Stimulated activated CD8-positive, alpha-beta memory T cell treated with anti-CD3 and anti-CD28 coated beads, Interleukin-4, amount 100 ng/mL, for 4 hours (primary cell): Measurements from ENCODE around the gene TMEM151A.
A peak's percentile ranks its signal among the peaks of the same experiment; 100 is the strongest.
"Not testable (repeated sequence)": the region's sequence is repeated elsewhere in the genome, so short reads cannot be mapped to it uniquely, and the experiment has no call there.

Experiments used
- DNase-seq, 2 donors: peaks; one replicate each; pipeline ENCODE4 v3.0.0-alpha.2; 2020; ENCODE audit warnings: low read depth in 2 of 2, low spot score in 1 of 2

The TMEM151A gene

DNA sequence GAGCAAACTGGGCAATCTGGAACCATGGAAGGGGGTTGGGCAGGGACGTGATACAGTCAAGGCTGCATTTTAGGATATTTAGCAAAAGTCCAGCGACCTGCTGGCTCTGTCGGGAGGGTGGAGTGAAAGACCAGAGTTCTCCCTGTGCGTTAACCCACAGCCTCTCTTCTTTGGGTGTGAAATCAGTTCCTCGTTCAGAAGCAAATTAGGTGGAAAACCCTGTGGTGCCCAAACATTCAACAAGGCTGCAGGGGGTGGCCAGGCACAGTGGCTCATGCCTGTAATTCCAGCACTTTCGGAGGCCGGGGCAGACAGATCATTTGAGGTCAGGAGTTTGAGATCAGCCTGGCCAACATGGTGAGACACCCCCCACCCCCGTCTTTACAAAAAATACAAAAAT is 5.9 kb downstream of the TMEM151A start:
- no peak for DNase-seq

GRCh38 chr11:66299186-66299585 is 7.5 kb downstream of the TMEM151A start:
- DNase-seq, result no peak

GRCh38 chr11:66302656-66303055 is 11.0 kb downstream of the TMEM151A start:
- DNase-seq, result no peak

GRCh38 chr11:66309475-66309874 is 17.8 kb downstream of the TMEM151A start:
- no peak for DNase-seq

- no peak for DNase-seq
These were observed 18.6 kb downstream of the TMEM151A start for GRCh38 chr11:66310324-66310723.

GRCh38 chr11:66310803-66311440 is 19.2 kb downstream of the TMEM151A start:
- DNase-seq, result not testable (repeated sequence)

DNA sequence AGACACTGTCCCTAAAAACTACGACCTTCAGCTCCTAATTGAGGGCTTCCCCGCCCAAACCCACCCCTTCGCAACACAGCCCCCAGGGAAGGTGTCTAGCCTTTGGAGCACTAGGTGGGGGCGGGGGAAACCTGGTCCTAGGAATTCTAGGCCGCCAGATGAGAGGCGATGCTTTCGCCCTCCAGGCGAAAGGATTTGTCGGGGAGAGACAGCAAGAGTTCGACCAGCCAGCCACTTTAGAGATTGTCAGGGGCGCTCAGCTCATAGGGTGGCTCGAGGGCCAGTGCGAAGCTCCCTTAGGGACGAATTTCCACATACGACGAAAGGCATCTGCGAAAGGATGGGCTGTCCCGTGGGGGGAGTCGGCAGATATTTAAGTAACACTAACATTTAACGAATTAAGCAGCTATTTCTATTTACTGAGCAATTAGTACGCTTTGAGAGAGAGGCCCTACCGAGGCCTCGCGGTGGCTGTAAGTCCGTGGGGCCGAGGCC is 19.8 kb downstream of the TMEM151A start:
- no peak for DNase-seq

- DNase-seq, result peak; percentile 97 to 98
These were observed 20.4 kb downstream of the TMEM151A start for GRCh38 chr11:66311965-66312548.

DNA sequence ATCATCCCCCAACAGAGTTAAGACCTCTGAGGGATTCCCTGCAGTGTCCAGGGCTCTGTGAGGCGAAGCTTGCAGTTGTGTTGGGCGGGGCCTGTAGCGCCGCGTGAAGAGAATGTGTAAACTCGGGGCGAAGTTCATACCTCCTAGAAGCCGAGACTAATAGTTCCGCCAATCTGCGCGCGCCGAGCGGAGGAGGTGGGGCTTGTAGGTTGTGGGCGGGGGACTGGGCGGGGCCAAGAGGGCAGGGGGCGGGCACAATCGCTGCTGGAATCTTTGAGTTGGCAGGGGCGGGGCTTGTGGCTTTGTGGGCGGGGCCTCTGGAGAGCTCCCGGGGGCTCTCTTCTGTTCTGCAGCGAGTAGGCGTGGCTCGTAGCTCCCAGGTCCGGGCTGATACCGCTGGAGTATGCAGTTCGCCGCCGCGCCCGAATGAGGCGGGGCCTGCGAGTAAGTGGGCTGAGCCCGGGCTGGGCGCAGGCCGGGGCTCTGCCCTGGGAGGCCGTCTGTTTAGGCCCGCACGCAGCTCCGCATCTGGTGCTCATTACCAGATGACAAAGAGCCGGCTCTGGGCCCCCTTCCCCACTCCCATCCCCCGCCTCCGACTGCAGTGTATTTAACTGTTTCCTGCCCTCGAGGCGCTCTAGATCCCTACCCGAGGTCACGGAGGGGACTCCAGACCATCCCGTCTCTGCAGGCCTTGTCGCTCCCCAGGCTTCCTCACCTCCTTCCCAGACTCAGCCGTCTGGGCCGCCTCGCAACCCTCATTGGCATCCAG is 21.0 kb downstream of the TMEM151A start:
- peak; percentile 93 to 97 for DNase-seq

- no peak for DNase-seq
These were observed 21.9 kb downstream of the TMEM151A start for GRCh38 chr11:66313321-66314185.

DNA sequence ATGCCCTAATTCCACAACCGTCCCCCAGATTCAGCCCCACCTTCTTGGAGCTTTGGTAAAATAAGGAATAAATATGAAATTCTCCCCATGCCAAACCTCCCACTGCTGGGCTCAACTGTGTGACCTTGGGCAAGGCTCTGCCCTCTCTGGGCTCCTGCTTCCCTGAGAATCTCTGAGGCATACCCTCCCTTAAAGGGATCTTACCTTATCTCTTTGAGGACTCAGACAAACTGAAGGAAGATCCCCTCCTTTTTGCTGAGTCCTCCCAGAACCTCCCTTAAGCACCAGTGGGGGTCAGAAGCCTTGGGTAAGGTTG is 22.4 kb downstream of the TMEM151A start:
- no peak for DNase-seq

DNA sequence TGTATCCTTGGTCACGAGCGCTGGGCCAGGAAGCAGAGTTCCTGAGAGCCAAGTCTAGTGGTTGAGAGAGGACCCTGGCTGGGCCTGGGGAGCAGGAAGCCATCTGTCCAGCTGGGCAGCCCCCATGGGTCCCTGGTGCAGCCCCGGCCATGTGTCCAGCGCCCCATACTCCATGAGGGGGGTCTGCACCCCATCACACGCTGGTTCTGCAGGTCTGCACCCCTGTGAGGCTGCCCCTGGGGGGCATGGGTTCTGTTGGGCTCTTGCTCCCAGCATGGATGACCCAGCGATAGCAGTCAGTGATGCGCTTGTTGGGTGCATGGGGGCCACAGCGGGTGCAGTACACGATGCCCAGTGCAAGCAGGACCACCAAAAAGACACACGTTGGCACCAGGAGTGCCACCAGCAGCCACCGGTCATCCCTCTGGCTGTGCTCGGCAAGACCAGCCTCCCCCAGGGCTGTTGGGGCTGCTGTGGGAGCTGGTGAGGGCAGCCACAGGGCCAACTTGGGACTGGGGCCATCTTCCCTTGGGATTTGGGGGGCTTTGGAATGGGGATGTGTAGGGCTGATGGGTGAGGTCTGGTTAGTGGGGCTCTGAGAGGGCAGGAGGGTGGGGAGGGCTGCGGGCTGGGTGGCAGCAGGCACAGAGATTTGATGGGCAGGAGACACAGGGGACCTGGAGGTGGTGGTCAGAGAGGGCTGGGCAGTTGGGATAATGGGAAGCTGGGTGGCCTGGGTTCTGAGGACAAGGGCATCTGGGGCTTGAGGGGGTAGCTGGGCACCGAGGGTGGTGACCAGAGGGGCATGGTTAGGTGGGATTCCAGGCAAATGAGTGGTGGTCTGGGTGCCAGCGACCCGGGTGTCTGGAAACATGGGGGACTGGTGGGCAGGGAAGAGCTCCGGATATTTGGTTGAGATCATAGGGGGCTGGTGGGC is 23.1 kb downstream of the TMEM151A start:
- DNase-seq, result no peak

DNA sequence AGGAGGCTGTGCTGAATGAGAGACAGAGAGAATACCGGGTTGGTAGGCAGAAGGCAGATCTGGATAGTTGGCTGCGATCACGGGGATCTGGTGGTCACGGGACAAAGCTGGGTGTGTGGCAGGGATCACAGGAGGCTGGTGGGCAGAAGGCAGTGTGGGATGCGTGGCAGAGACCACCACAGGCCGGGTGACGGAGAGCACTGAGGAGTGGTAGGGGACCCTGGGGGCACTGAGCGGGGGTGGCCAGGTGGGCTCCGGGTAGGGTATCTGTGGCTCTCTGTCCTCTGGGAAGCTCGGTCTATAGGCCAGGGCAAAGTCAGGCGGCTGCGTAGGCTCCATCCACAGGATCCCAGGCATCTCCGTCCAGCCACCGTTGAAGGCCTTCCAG is 23.8 kb downstream of the TMEM151A start:
- no peak for DNase-seq

DNA sequence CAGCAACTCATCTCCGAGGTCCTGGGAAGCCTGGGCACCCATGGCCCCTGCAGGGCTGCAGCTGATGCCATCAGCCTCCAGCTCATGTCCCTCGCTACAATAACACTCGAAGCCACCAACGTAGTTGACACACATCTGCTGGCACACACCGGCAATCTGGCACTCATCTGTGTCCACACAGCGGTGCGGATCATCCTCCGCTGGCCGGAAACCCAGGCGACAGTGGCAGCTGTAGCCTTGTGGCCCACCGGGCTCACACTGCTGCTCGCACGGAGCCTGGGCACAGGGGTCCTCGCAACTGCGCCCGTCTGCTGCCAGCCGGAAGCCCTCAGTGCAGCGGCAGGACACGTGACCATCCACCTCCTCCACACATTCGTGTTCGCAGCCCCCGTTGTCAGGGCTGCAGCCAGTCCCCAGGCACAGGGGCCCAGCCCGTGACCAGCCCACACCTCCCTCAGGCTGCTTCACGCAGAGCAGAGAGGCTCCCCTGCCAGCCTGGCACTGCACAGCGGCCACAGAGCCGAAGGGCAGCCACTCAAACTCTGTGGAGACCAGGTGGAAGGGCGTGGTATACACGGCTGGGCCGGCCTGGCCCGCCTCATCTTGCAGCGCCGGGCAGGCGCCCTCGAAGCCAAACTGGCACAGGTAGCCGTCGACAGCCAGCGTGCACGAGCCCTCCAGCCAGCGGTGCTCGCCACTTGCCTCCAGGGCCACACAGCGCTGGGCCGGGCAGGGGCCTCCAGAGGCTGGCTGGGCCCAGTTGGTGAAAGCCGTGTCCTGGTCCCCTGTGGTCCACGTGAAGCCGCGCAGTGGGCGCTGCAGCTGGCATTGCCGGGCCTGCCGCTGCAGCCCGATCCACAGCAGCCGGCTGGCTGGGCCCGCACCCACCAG is 24.5 kb downstream of the TMEM151A start:
- no peak for DNase-seq

DNA sequence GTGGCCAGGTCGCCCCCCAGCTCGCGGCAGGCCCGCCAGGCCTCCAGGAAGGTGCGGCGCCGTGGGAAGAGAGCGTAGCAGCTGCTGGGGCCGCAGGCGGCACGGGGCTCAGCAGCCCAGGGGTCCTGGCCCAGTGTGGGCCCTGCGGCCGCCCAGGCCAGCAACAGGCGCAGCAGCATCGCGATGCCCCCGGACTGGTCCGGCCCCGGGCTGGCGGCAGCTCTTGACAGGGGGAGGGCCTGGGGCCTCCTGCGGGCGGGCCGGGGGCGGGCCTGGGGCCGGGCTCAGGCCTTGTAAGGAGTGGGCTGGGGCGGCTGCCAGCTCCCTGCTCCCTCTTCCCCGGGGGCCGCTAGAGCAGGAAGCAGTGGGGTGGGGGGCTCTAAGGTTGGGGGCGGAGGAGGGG is 25.2 kb downstream of the TMEM151A start, which contains the start of gene CD248:
Gene CD248, minus strand, starts transcription at position 196 of the 403 bp plus-strand sequence. Its CDS starts 17 bp downstream, at position 179.
- DNase-seq, result no peak

GRCh38 chr11:66317322-66317722 is 25.6 kb downstream of the TMEM151A start:
- DNase-seq, result no peak

- DNase-seq, result peak in 1 of 2 donors; percentile 39
These were observed 26.3 kb downstream of the TMEM151A start for GRCh38 chr11:66317723-66318599.

- no peak for DNase-seq
These were observed 26.9 kb downstream of the TMEM151A start for GRCh38 chr11:66318600-66318970.
